ENCODE data around the gene ODF2L. TPM values are rescaled to one million over a fixed set of nuclear protein-coding genes. Genes with fewer than 3 reads are reported as not detected.

ODF2L gene
- total RNA-seq, 1 experiment from 2014 or later: 27.3 TPM

DNA sequence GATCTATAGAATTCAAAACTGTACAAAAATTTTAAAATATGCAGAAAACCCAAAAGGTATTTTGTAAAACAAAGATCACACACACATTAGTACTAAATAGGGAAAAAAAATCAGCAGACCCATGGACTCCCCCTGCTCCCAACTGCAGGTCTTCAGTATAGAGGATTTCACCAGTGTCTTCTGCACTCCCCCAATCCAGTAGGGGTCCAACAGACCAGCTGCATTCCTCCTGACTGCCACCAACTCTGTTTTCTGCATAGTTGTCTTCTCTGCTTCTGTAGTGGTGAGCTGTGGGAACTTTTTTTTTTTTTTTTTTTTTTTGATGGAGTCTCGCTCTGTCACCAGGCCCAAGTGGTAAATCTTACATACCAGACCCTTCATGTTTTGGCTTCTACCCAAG is 49.8 kb upstream of the ODF2L start:
- no peaks in the 10 kb centered on the region for H3K79me2 ChIP-seq (ENCODE audit: insufficient read depth, low read length)
- no peak overlapping the region for H4K5ac ChIP-seq (ENCODE audit: insufficient read length, low read depth, low read length)
- H3K56ac ChIP-seq (ENCODE audit: insufficient read length, low read depth, low read length): no peak overlapping the region
- no peak overlapping the region for H2AK5ac ChIP-seq (ENCODE audit: insufficient read length, low read length)
- no CpG with 5 or more reads among the region's 1 CpG for WGBS (ENCODE audit: extremely low coverage, insufficient read length, low lambda C conversion rate)
- Mint-ChIP-seq H3K27me3 (ENCODE audit: low read depth) (no peaks in the 10 kb centered on the region), H3K36me3 (ENCODE audit: insufficient read depth in 1 of 3, low read depth in 3 of 3) (no peaks in the 10 kb centered on the region), H3K4me1 (peaks cover 2 to 3% of the 10 kb centered on the region in 2 experiments; a peak in 1 of 4 replicates), H3K4me3 (no peak overlapping the region), H3K9me3 (no peaks in the 10 kb centered on the region), H3K27ac (no peak overlapping the region)
- H3K27ac ChIP-seq (ENCODE audit: insufficient read length, low read depth, low read length): no peak overlapping the region
- H3K14ac ChIP-seq (ENCODE audit: insufficient read depth, low read length): no peak overlapping the region
- H2BK120ac ChIP-seq (ENCODE audit: low read depth, low read length, poor library complexity, severe bottlenecking): no peak overlapping the region
- no peak overlapping the region for H2BK5ac ChIP-seq (ENCODE audit: insufficient read length, low read length)
- H3K9ac ChIP-seq (ENCODE audit: extremely low read depth, insufficient read length, low read length): no peak overlapping the region
- no peaks in the 10 kb centered on the region for H3K27me3 ChIP-seq (ENCODE audit: insufficient read depth, low read length)
- no peak overlapping the region for H2BK20ac ChIP-seq (ENCODE audit: low read depth, low read length, poor library complexity, severe bottlenecking)
- no peak overlapping the region for H2AFZ ChIP-seq (ENCODE audit: low read length)
- no peaks in the 10 kb centered on the region for H3K79me1 ChIP-seq (ENCODE audit: insufficient read depth, low read depth, low read length, poor library complexity, severe bottlenecking)
- no peak overlapping the region for H4K91ac ChIP-seq (ENCODE audit: insufficient read length, low read depth, low read length)
- no peaks in the 10 kb centered on the region for H3K9me3 ChIP-seq (ENCODE audit: control insufficient read depth, low read depth, low read length)
- H2BK15ac ChIP-seq (ENCODE audit: low read depth, low read length): no peak overlapping the region
- TF ChIP-seq, protein P1, sequence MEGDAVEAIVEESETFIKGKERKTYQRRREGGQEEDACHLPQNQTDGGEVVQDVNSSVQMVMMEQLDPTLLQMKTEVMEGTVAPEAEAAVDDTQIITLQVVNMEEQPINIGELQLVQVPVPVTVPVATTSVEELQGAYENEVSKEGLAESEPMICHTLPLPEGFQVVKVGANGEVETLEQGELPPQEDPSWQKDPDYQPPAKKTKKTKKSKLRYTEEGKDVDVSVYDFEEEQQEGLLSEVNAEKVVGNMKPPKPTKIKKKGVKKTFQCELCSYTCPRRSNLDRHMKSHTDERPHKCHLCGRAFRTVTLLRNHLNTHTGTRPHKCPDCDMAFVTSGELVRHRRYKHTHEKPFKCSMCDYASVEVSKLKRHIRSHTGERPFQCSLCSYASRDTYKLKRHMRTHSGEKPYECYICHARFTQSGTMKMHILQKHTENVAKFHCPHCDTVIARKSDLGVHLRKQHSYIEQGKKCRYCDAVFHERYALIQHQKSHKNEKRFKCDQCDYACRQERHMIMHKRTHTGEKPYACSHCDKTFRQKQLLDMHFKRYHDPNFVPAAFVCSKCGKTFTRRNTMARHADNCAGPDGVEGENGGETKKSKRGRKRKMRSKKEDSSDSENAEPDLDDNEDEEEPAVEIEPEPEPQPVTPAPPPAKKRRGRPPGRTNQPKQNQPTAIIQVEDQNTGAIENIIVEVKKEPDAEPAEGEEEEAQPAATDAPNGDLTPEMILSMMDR (conservative IDR thresholded peaks at IDR 0.05): no peak
- H4K8ac ChIP-seq (replicated peaks; ENCODE audit: insufficient read length, low read depth, low read length): no peak overlapping the region
- H3K4ac ChIP-seq (ENCODE audit: low read depth, low read length): no peak overlapping the region
- no peak overlapping the region for H3K4me2 ChIP-seq (ENCODE audit: insufficient read depth, insufficient read length, low read length)
- no peak overlapping the region for H3K23ac ChIP-seq (ENCODE audit: insufficient read length, low read depth, low read length)
- no peak for DNase-seq
- no peak overlapping the region for H2BK12ac ChIP-seq (ENCODE audit: insufficient read length, low read depth, low read length)
- H3K18ac ChIP-seq (ENCODE audit: insufficient read length, low read depth, low read length): no peak overlapping the region
- H3K23me2 ChIP-seq (ENCODE audit: insufficient read length, low read depth, low read length, poor library complexity, severe bottlenecking): no peaks in the 10 kb centered on the region
- no peak overlapping the region for H3T11ph ChIP-seq (ENCODE audit: low read length)
- H4K20me1 ChIP-seq (ENCODE audit: control insufficient read depth, insufficient read depth, insufficient read length): no peaks in the 10 kb centered on the region
- no peaks in the 10 kb centered on the region for H3K4me1 ChIP-seq (ENCODE audit: insufficient read depth, low read length)
